ENCODE results near the gene SRRM1.

DNA sequence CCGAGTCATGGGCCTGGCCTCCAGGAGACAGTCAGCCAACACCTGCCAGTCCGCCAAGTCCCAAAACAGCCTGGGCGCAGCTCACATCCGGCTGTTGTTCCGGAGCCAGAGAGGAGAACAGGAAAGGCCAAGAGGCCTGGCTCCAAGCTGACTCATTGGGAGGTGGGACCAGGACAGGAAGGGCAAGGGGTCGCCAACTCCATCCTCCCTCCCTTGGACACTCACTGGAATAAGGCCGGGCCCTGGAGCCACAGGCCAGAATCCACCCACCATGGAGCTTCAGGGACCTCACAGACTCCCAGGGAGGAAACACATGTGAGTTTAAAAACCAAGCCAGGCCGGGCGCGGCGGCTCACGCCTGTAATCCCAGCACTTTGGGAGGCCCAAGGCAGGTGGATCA lies 77.0 kb downstream of the SRRM1 start:
- TF ChIP-seq, protein P1, sequence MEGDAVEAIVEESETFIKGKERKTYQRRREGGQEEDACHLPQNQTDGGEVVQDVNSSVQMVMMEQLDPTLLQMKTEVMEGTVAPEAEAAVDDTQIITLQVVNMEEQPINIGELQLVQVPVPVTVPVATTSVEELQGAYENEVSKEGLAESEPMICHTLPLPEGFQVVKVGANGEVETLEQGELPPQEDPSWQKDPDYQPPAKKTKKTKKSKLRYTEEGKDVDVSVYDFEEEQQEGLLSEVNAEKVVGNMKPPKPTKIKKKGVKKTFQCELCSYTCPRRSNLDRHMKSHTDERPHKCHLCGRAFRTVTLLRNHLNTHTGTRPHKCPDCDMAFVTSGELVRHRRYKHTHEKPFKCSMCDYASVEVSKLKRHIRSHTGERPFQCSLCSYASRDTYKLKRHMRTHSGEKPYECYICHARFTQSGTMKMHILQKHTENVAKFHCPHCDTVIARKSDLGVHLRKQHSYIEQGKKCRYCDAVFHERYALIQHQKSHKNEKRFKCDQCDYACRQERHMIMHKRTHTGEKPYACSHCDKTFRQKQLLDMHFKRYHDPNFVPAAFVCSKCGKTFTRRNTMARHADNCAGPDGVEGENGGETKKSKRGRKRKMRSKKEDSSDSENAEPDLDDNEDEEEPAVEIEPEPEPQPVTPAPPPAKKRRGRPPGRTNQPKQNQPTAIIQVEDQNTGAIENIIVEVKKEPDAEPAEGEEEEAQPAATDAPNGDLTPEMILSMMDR (IDR thresholded peaks at IDR 0.05; ENCODE audit: poor library complexity) = no peak
- no peak for TF ChIP-seq EZH2 (IDR thresholded peaks at IDR 0.05; ENCODE audit: borderline replicate concordance)
